G401.6 (cell line): ENCODE results near the gene OTUD7B.
"Not testable (repeated sequence)": the region's sequence is repeated elsewhere in the genome, so short reads cannot be mapped to it uniquely, and the experiment has no call there.

Experiments used
- FAIRE-seq: peaks from 2 replicates; lab custom pipeline; 2012; peaks lifted over from hg19 to GRCh38; lab: Jason Lieb, UNC

The OTUD7B gene

GRCh38 chr1:150010393-150011115, at the start of gene OTUD7B:
OTUD7B (minus strand) TSS chr1:150010726; CDS start chr1:149977510, 33,216 bp downstream.
- peak; percentile 33 for FAIRE-seq

GRCh38 chr1:150060260-150060659, 49.7 kb upstream of the OTUD7B start:
- FAIRE-seq = no peak

GRCh38 chr1:150056407-150056806, 45.9 kb upstream of the OTUD7B start:
- FAIRE-seq = no peak

GRCh38 chr1:150055507-150055906, 45.0 kb upstream of the OTUD7B start:
- FAIRE-seq = not testable (repeated sequence)

- no peak for FAIRE-seq
These were observed 43.4 kb upstream of the OTUD7B start for GRCh38 chr1:150053926-150054325.

GRCh38 chr1:150051905-150052412, 41.4 kb upstream of the OTUD7B start:
- FAIRE-seq = not testable (repeated sequence)

GRCh38 chr1:150051089-150051373, 40.5 kb upstream of the OTUD7B start:
- no peak for FAIRE-seq

- FAIRE-seq = no peak
These were observed 39.4 kb upstream of the OTUD7B start for GRCh38 chr1:150049926-150050325.

- no peak for FAIRE-seq
These were observed 23.8 kb upstream of the OTUD7B start for GRCh38 chr1:150034336-150034735.

GRCh38 chr1:150028322-150028721, 17.8 kb upstream of the OTUD7B start:
- no peak for FAIRE-seq

- FAIRE-seq = no peak
These were observed 13.6 kb upstream of the OTUD7B start for GRCh38 chr1:150024156-150024555.

- no peak for FAIRE-seq
These were observed 11.8 kb upstream of the OTUD7B start for GRCh38 chr1:150022357-150022756.

GRCh38 chr1:150021191-150021694, 10.7 kb upstream of the OTUD7B start:
- FAIRE-seq = no peak

GRCh38 chr1:150020711-150021110, 10.2 kb upstream of the OTUD7B start:
- FAIRE-seq = no peak

- FAIRE-seq = no peak
These were observed 7.6 kb upstream of the OTUD7B start for GRCh38 chr1:150018165-150018564.

GRCh38 chr1:150017206-150017750, 6.8 kb upstream of the OTUD7B start:
- FAIRE-seq = no peak

GRCh38 chr1:150015651-150016131, 5.2 kb upstream of the OTUD7B start:
- no peak for FAIRE-seq

- no peak for FAIRE-seq
These were observed 2.1 kb upstream of the OTUD7B start for GRCh38 chr1:150012611-150013010.

GRCh38 chr1:150009604-150010392, 728 bp downstream of the OTUD7B start:
- no peak for FAIRE-seq

GRCh38 chr1:150008699-150009098, 1.8 kb downstream of the OTUD7B start:
- no peak for FAIRE-seq

GRCh38 chr1:150006881-150007421, 3.6 kb downstream of the OTUD7B start:
- no peak for FAIRE-seq

GRCh38 chr1:150005606-150006005, 4.9 kb downstream of the OTUD7B start:
- no peak for FAIRE-seq

- no peak for FAIRE-seq
These were observed 6.7 kb downstream of the OTUD7B start for GRCh38 chr1:150003801-150004200.
